NT2/D1 (cell line): ENCODE results near the gene GARIN5B.

ENCODE experiments used
- SUZ12 ChIP-seq: IDR thresholded peaks from 2 replicates; pipeline ENCODE4 v1.6.1; 2011; ENCODE audit not compliant: insufficient read length, insufficient read depth; ENCODE audit errors: extremely low read depth
- YY1 ChIP-seq: IDR thresholded peaks from 2 replicates; pipeline ENCODE4 v1.6.1; 2011; ENCODE audit not compliant: insufficient read length, insufficient read depth
- ZNF274 ChIP-seq: IDR thresholded peaks from 2 replicates; pipeline ENCODE4 v1.6.1; 2011; ENCODE audit warnings: mild to moderate bottlenecking, low read depth, low read length

- TF ChIP-seq YY1: no peak
- no peak for TF ChIP-seq ZNF274
- no peak for TF ChIP-seq SUZ12
Measured at GRCh38 chr19:55355213-55355821, 7.7 kb downstream of the GARIN5B start.
